Neural cell (in vitro differentiated cells): ENCODE measurements around the gene PRORP. TPM values are rescaled to one million over a fixed set of nuclear protein-coding genes. Genes with fewer than 3 reads are reported as not detected.

Experiments used
- H2AFZ ChIP-seq: fragments of 200-600, 300-800 bp; sonication (generic), shearing (Covaris generic); 2 replicates; pipeline ENCODE4 v1.6.0; 2014; ENCODE audit warnings: low read depth, mild to moderate bottlenecking, antibody characterized with exemption, low read length, moderate library complexity
- H3F3A ChIP-seq: fragments of 200-600 bp; shearing (Covaris generic); 2 replicates; pipeline ENCODE4 v1.6.1; 2016; ENCODE audit warnings: mild to moderate bottlenecking, moderate library complexity, mixed read lengths, antibody characterized with exemption, low read length; ENCODE audit not compliant: insufficient read depth, poor library complexity, severe bottlenecking
- H3K27ac ChIP-seq: fragments of 200-600, 300-800 bp; sonication (generic), shearing (Covaris generic); 2 replicates; pipeline ENCODE4 v1.5.1; 2014; ENCODE audit warnings: mild to moderate bottlenecking, low read length, moderate library complexity
- H3K27me3 ChIP-seq: fragments of 300-800, 200-600 bp; sonication (generic), shearing (Covaris generic); 2 replicates; pipeline ENCODE4 v1.6.0; 2014; ENCODE audit warnings: mild to moderate bottlenecking, low read depth, low read length, moderate library complexity; ENCODE audit not compliant: insufficient read depth
- H3K36me3 ChIP-seq: fragments of 300-800, 200-600 bp; sonication (generic), shearing (Covaris generic); 2 replicates; pipeline ENCODE4 v1.5.1; 2014; ENCODE audit warnings: mild to moderate bottlenecking, antibody characterized with exemption, low read length, moderate library complexity; ENCODE audit not compliant: insufficient read depth
- H3K4me2 ChIP-seq: fragments of 300-800, 200-600 bp; sonication (generic), shearing (Covaris generic); 2 replicates; pipeline ENCODE4 v1.6.0; 2014; ENCODE audit warnings: mild to moderate bottlenecking, low read length
- H3K4me3 ChIP-seq: fragments of 300-800, 200-600 bp; sonication (generic), shearing (Covaris generic); 2 replicates; pipeline ENCODE4 v1.5.1; 2014; ENCODE audit warnings: mild to moderate bottlenecking, low read length, moderate library complexity
- H3K79me2 ChIP-seq: fragments of 200-600 bp; shearing (Covaris generic); replicated peaks from 2 replicates; pipeline ENCODE4 v1.6.0; 2014; ENCODE audit warnings: mild to moderate bottlenecking, low read length, moderate library complexity; ENCODE audit not compliant: insufficient read depth
- H3K9ac ChIP-seq: fragments of 300-800, 200-600 bp; sonication (generic), shearing (Covaris generic); 2 replicates; pipeline ENCODE4 v1.6.1; 2016; ENCODE audit warnings: mild to moderate bottlenecking, low read length, mixed read lengths
- H3K9me2 ChIP-seq: fragments of 200-600 bp; shearing (Covaris generic); 2 replicates; pipeline ENCODE4 v1.6.1; 2016; ENCODE audit warnings: mild to moderate bottlenecking, low read length, mixed read lengths; ENCODE audit not compliant: insufficient read depth
- H3K9me3 ChIP-seq: fragments of 200-600, 300-800 bp; sonication (generic), shearing (Covaris generic); 2 replicates; pipeline ENCODE4 v1.6.1; 2016; ENCODE audit warnings: mild to moderate bottlenecking, mixed run types, low read length, moderate library complexity, mixed read lengths
- H4K20me1 ChIP-seq: fragments of 200-600 bp; shearing (Covaris generic); 2 replicates; pipeline ENCODE4 v1.6.1; 2016; ENCODE audit warnings: mild to moderate bottlenecking, mixed run types; ENCODE audit not compliant: insufficient read depth
- EP300 ChIP-seq: fragments of 450-650 bp; conservative IDR thresholded peaks from 2 replicates; pipeline ENCODE4 v1.6.1; 2014; ENCODE audit warnings: antibody characterized with exemption, mild to moderate bottlenecking, moderate library complexity; ENCODE audit not compliant: poor library complexity, severe bottlenecking
- EZH2 ChIP-seq: fragments of 200-600, 300-800 bp; shearing (Covaris generic), sonication (generic); IDR thresholded peaks from 2 replicates; pipeline ENCODE4 v1.6.1; 2014; ENCODE audit warnings: antibody characterized with exemption, low read length, borderline replicate concordance, mild to moderate bottlenecking; ENCODE audit not compliant: insufficient read depth, poor library complexity, severe bottlenecking
- MXI1 ChIP-seq: fragments of 450-650 bp; conservative IDR thresholded peaks from 2 replicates; pipeline ENCODE4 v1.6.1; 2014; ENCODE audit warnings: antibody characterized with exemption, mild to moderate bottlenecking; ENCODE audit not compliant: poor library complexity, severe bottlenecking
- POLR2AphosphoS5 ChIP-seq: IDR thresholded peaks from 2 replicates; pipeline ENCODE4 v1.6.1; 2012
- RAD21 ChIP-seq: fragments of 450-650 bp; conservative IDR thresholded peaks from 2 replicates; pipeline ENCODE4 v1.6.1; 2014; ENCODE audit warnings: antibody characterized with exemption, mild to moderate bottlenecking, moderate library complexity
- SMC3 ChIP-seq: fragments of 450-650 bp; conservative IDR thresholded peaks from 2 replicates; pipeline ENCODE4 v1.6.1; 2014; ENCODE audit warnings: antibody characterized with exemption, mild to moderate bottlenecking, moderate library complexity; ENCODE audit not compliant: poor library complexity
- TAF1 ChIP-seq: IDR thresholded peaks from 2 replicates; pipeline ENCODE4 v1.6.1; 2012; ENCODE audit warnings: low read depth
- polyA plus RNA-seq: library from polyadenylated mRNA; depleted of rRNA; stranded (reverse); fragments of >200 nt; gene quantifications from 2 replicates; pipeline ENCODE4 v1.2.3, GENCODE V29; 2014
- TF ChIP-seq, protein P1 (sequence below): fragments of 450-650 bp; IDR thresholded peaks from 2 replicates; pipeline ENCODE4 v1.5.1; 2014; ENCODE audit warnings: antibody characterized with exemption, mild to moderate bottlenecking, moderate library complexity; ENCODE audit not compliant: poor library complexity, severe bottlenecking
- TF ChIP-seq, protein P2 (sequence below): IDR thresholded peaks from 2 replicates; pipeline ENCODE4 v1.6.1; 2012; ENCODE audit warnings: borderline replicate concordance

Gene PRORP
- polyA plus RNA-seq, 1 donor from 2014 or later, result 35.4 TPM

DNA sequence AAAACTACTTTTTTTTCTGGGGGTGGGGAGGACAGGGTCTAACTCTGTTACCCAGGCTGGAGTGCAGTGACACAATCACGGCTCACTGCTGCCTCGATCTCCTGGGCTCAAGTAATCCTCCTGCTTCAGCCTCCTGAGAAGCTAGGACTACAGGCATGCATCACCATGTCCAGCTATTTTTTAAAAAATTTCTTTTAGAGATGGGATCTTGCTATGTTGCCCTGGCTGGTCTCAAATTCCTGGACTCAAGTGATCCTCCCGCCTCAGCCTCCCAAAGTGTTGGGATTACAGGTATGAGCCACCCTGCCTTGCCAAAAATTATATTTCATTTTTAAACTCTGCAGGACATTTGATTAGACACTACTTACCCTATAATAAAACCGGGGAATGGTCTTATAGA lies 6.1 kb upstream of the PRORP start:
- Histone ChIP-seq H2AFZ (no peak overlapping the region), H3K4me2 (no peak overlapping the region), H3K27me3 (no peaks in the 10 kb centered on the region), H3K9ac (no peak overlapping the region), H3F3A (no peaks in the 10 kb centered on the region), H3K27ac (no peak overlapping the region), H3K79me2 (peaks cover 11% of the 10 kb centered on the region), H3K9me2 (no peaks in the 10 kb centered on the region), H3K9me3 (no peaks in the 10 kb centered on the region), H3K36me3 (peaks cover 12% of the 10 kb centered on the region), H4K20me1 (no peaks in the 10 kb centered on the region), H3K4me3 (no peak overlapping the region)
- TF ChIP-seq EZH2 (no peak), RAD21 (no peak), POLR2AphosphoS5 (no peak), MXI1 (no peak), TAF1 (no peak), EP300 (no peak), SMC3 (no peak)
- TF ChIP-seq, protein P1, sequence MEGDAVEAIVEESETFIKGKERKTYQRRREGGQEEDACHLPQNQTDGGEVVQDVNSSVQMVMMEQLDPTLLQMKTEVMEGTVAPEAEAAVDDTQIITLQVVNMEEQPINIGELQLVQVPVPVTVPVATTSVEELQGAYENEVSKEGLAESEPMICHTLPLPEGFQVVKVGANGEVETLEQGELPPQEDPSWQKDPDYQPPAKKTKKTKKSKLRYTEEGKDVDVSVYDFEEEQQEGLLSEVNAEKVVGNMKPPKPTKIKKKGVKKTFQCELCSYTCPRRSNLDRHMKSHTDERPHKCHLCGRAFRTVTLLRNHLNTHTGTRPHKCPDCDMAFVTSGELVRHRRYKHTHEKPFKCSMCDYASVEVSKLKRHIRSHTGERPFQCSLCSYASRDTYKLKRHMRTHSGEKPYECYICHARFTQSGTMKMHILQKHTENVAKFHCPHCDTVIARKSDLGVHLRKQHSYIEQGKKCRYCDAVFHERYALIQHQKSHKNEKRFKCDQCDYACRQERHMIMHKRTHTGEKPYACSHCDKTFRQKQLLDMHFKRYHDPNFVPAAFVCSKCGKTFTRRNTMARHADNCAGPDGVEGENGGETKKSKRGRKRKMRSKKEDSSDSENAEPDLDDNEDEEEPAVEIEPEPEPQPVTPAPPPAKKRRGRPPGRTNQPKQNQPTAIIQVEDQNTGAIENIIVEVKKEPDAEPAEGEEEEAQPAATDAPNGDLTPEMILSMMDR, result no peak
- TF ChIP-seq, protein P2, sequence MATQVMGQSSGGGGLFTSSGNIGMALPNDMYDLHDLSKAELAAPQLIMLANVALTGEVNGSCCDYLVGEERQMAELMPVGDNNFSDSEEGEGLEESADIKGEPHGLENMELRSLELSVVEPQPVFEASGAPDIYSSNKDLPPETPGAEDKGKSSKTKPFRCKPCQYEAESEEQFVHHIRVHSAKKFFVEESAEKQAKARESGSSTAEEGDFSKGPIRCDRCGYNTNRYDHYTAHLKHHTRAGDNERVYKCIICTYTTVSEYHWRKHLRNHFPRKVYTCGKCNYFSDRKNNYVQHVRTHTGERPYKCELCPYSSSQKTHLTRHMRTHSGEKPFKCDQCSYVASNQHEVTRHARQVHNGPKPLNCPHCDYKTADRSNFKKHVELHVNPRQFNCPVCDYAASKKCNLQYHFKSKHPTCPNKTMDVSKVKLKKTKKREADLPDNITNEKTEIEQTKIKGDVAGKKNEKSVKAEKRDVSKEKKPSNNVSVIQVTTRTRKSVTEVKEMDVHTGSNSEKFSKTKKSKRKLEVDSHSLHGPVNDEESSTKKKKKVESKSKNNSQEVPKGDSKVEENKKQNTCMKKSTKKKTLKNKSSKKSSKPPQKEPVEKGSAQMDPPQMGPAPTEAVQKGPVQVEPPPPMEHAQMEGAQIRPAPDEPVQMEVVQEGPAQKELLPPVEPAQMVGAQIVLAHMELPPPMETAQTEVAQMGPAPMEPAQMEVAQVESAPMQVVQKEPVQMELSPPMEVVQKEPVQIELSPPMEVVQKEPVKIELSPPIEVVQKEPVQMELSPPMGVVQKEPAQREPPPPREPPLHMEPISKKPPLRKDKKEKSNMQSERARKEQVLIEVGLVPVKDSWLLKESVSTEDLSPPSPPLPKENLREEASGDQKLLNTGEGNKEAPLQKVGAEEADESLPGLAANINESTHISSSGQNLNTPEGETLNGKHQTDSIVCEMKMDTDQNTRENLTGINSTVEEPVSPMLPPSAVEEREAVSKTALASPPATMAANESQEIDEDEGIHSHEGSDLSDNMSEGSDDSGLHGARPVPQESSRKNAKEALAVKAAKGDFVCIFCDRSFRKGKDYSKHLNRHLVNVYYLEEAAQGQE, result no peak

- no peak for TF ChIP-seq EZH2
- no peak for TF ChIP-seq TAF1
- TF ChIP-seq SMC3, result no peak
- TF ChIP-seq EP300, result no peak
- no peak for TF ChIP-seq MXI1
- TF ChIP-seq, protein P1, result no peak
- TF ChIP-seq POLR2AphosphoS5, result no peak
- TF ChIP-seq RAD21, result no peak
- TF ChIP-seq, protein P2, result no peak
- Histone ChIP-seq H2AFZ (no peak overlapping the region), H3K9ac (no peak overlapping the region), H3F3A (no peaks in the 10 kb centered on the region), H3K4me2 (no peak overlapping the region), H3K9me2 (no peaks in the 10 kb centered on the region), H3K4me3 (no peak overlapping the region), H3K79me2 (peaks cover 14% of the 10 kb centered on the region), H3K36me3 (peaks cover 6% of the 10 kb centered on the region), H3K9me3 (no peaks in the 10 kb centered on the region), H3K27ac (no peak overlapping the region), H4K20me1 (no peaks in the 10 kb centered on the region), H3K27me3 (no peaks in the 10 kb centered on the region)
These were observed 5.2 kb upstream of the PRORP start for GRCh38 chr14:35117112-35117511.
